BJ (cell line): ENCODE results near the gene ANO1. TPM values are rescaled to one million over a fixed set of nuclear protein-coding genes. Genes with fewer than 3 reads are reported as not detected.

Experiments used
- CTCF ChIA-PET: fragments of 350-600 bp; formaldehyde crosslinking; extraction: SDS; loops from one replicate; lab custom pipeline; 2021; ENCODE audit warnings: antibody characterized with exemption, inconsistent platforms; lab: Yijun Ruan, JAX
- POLR2A ChIA-PET: fragments of 300-600 bp; sonication (Branson Sonifier 250); formaldehyde crosslinking; extraction: SDS; loops from one replicate; lab custom pipeline; 2021; ENCODE audit warnings: antibody characterized with exemption; lab: Charles Lee
- DNase-seq: peaks from one replicate; pipeline ENCODE4 v3.0.0-alpha.2; 2011; ENCODE audit warnings: low read depth
- H3K27me3 ChIP-seq: 2 replicates; pipeline ENCODE4 v1.6.0; 2011; ENCODE audit warnings: low read length; ENCODE audit not compliant: control insufficient read depth, insufficient read depth
- H3K36me3 ChIP-seq: 2 replicates; pipeline ENCODE4 v1.5.1; 2011; ENCODE audit warnings: low read length; ENCODE audit not compliant: control insufficient read depth, insufficient read depth
- H3K4me3 ChIP-seq: 2 replicates; pipeline ENCODE4 v1.5.1; 2011; ENCODE audit warnings: low read depth, mild to moderate bottlenecking, control low read depth, low read length
- polyA plus RNA-seq: library from polyadenylated mRNA; depleted of rRNA; stranded (reverse); fragments of >200 nt; gene quantifications from 2 replicates; pipeline ENCODE4 v1.2.3, GENCODE V29; 2011
- TF ChIP-seq, protein P1 (sequence below): IDR thresholded peaks from 2 replicates; pipeline ENCODE4 v1.5.1; 2011; ENCODE audit warnings: low read depth, mild to moderate bottlenecking, control low read depth, inconsistent platforms, low read length, moderate library complexity; ENCODE audit not compliant: insufficient read depth

Gene ANO1
- polyA plus RNA-seq, 1 experiment: 0.10 TPM

- ChIA-PET POLR2A (no interaction called here), CTCF (no interaction called here)
- Histone ChIP-seq H3K36me3 (no peaks in the 10 kb centered on the region), H3K27me3 (no peaks in the 10 kb centered on the region), H3K4me3 (no peak overlapping the region)
- TF ChIP-seq, protein P1, sequence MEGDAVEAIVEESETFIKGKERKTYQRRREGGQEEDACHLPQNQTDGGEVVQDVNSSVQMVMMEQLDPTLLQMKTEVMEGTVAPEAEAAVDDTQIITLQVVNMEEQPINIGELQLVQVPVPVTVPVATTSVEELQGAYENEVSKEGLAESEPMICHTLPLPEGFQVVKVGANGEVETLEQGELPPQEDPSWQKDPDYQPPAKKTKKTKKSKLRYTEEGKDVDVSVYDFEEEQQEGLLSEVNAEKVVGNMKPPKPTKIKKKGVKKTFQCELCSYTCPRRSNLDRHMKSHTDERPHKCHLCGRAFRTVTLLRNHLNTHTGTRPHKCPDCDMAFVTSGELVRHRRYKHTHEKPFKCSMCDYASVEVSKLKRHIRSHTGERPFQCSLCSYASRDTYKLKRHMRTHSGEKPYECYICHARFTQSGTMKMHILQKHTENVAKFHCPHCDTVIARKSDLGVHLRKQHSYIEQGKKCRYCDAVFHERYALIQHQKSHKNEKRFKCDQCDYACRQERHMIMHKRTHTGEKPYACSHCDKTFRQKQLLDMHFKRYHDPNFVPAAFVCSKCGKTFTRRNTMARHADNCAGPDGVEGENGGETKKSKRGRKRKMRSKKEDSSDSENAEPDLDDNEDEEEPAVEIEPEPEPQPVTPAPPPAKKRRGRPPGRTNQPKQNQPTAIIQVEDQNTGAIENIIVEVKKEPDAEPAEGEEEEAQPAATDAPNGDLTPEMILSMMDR: no peak
- no peak for DNase-seq
These were observed 48.4 kb downstream of the ANO1 start for GRCh38 chr11:70126494-70126893.

DNA sequence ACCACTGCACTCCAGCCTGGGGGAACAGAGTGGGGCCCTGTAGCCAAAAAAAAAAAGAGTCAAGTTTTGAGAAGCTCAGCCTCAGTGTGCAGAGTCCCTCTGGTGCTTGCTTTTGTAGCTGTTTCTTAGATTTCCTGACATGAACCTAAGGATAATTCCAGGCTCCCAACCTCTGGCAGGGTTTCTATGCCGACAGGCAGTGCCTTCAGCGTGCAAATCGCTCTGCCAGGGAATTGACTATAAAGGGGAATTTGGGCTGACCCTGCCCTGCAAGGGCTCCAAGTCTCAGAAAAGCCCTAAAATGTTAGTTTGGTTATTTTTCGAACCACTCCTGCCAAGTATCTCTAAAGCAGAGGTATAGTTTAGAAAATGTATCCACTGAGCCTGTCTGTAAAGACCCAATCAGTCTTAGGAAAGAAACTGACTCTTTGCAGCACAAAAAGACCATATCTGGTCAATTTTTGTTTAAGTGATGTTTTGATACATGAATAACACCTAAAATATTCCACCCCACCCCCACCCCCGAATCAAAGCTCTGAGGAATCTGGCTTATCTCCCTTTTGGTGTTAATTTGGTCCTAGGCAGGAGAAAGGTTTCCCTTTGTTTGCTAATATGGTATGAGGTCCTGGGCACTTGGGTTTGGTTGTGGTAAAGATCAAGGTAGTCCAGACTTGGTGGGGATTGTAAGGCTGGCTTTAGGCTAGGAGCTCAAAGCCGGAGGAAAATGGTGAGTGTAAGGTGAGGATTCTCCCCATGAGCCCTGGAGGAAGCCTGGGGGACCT is 49.7 kb downstream of the ANO1 start:
- TF ChIP-seq, protein P1: no peak
- Histone ChIP-seq H3K4me3 (no peak overlapping the region), H3K36me3 (no peaks in the 10 kb centered on the region), H3K27me3 (0 out of 2 replicates have a peak, but pooled peaks cover 3% of the 10 kb centered on the region)
- CTCF ChIA-PET: interaction anchor here (0.6 kb wide), 1 partner anchor 14 kb away, joined by 4 read pairs; no protein-coding TSS in a partner anchor
- POLR2A ChIA-PET: interaction anchor here (0.7 kb wide), 1 partner anchor 261 kb away, joined by 3 read pairs; no protein-coding TSS in a partner anchor
- DNase-seq: no peak

DNA sequence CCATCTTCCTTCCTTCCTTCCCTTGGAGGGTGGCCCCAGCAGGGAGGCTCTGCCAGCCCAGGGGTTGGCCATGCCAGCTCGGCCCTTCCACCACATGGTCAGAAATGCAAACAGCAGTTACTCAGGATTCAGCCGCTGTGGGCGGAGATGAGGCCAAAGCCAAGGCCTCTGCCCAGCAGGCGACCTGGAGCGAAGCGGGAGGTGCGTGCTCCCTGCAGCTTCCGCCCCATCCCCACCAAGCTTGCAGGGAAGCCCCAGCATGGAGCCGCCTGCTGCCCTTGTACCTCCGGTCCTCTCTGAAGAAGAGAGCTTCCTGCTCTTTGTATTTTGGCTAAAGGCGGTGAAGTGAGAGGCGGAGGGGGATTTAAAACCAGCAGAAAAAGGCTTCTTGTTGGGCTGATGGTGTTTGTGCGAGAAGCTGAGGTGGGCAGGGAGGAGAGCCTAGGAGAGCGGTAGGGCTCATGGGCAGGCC is 50.4 kb downstream of the ANO1 start:
- TF ChIP-seq, protein P1: no peak

DNA sequence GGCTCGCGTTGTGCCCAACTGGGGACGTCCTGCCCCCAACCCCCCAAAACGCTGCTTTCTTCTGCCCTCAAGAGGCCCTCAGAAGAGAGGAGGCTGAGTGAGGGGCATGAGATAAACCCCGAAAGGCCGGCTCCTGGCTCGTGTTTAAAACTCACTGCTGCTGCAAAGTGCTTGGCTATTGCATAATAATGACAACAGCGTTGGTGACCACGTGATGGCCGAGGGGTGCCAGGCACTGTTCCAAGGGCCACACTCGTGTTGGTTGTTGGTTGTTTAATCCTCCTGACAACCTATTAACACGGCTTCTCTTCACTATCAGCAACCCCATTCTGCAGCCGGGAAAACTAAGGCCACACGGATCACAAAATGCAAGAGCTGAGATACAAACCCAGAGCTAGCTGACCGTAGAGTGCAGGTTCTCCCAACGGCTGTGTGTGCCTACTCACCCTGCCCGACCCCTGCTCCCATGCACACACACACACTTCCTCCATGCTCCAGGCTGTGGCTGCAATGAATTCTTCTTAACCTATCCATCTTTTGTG is 51.0 kb downstream of the ANO1 start:
- DNase-seq: no peak
- POLR2A ChIA-PET: no interaction called here

More for the DNA sequence above, 50.4 kb downstream of the ANO1 start:
- CTCF ChIA-PET: no interaction called here
- POLR2A ChIA-PET: no interaction called here
- no peaks in the 10 kb centered on the region for H3K36me3 ChIP-seq
- no peak for DNase-seq
- H3K27me3 ChIP-seq: 0 out of 2 replicates have a peak, but pooled peaks cover 5% of the 10 kb centered on the region
- H3K4me3 ChIP-seq: no peak overlapping the region

DNA sequence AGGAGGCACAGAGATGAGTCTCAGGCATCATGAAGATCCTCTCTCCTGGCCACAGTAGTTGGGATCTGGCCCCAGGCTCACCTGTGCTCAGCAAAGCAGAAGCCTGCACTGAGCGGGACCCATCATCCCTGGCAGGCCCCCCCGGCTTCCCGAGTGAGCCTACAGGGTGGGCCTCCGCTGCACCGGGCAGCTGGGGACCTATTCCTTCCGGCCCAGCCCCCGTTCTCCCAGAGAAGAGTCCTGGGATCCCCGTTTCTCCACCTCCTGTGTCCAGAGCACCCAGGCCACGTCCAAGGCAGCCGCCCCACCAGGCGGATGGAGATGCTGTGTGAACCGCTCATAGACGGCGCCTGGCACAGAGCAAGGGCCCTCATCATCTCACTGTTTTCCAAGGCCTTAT is 52.5 kb downstream of the ANO1 start:
- TF ChIP-seq, protein P1: no peak
- Histone ChIP-seq H3K27me3 (peaks cover 12% of the 10 kb centered on the region; the same call in 1 of the 2 replicates), H3K4me3 (no peak overlapping the region), H3K36me3 (no peaks in the 10 kb centered on the region)
- CTCF ChIA-PET: no interaction called here
- DNase-seq: no peak
- POLR2A ChIA-PET: no interaction called here

More for the DNA sequence above, 51.0 kb downstream of the ANO1 start:
- H3K4me3 ChIP-seq: no peak overlapping the region
- TF ChIP-seq, protein P1: no peak
- H3K36me3 ChIP-seq: no peaks in the 10 kb centered on the region
- CTCF ChIA-PET: no interaction called here
- H3K27me3 ChIP-seq: 0 out of 2 replicates have a peak, but pooled peaks cover 5% of the 10 kb centered on the region
